ENCODE results near the gene RBM33.

DNA sequence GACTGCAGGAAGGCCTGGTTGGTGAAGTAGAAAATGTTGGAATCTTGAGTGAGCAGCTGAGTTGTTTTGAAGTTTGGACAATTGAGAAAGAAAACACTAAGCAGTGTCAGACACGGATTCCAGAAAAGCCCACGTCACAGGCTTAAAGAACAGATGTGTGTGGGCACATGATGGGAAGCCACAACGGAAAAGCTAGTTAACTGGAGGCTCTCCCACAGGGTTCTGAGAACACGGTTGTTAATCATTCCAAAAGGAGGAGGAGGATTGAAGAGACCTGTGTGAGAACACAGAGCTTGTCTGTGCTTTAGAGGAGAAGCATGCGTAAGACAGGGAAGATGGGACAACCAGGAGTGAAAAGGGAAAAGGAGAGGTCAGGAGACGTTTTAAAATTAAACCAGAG, 125.2 kb downstream of the RBM33 start:
- no peak for TF ChIP-seq NFRKB (IDR thresholded peaks at IDR 0.05)
- no peak for TF ChIP-seq FOXK2 (IDR thresholded peaks at IDR 0.05)
- TF ChIP-seq LEF1 (IDR thresholded peaks at IDR 0.05; ENCODE audit: borderline replicate concordance), result no peak
- no peak for TF ChIP-seq SUZ12 (IDR thresholded peaks at IDR 0.05)
- TF ChIP-seq SP1 (IDR thresholded peaks at IDR 0.05), result no peak
- TF ChIP-seq ELF4 (IDR thresholded peaks at IDR 0.05), result no peak
- TF ChIP-seq, protein P1, sequence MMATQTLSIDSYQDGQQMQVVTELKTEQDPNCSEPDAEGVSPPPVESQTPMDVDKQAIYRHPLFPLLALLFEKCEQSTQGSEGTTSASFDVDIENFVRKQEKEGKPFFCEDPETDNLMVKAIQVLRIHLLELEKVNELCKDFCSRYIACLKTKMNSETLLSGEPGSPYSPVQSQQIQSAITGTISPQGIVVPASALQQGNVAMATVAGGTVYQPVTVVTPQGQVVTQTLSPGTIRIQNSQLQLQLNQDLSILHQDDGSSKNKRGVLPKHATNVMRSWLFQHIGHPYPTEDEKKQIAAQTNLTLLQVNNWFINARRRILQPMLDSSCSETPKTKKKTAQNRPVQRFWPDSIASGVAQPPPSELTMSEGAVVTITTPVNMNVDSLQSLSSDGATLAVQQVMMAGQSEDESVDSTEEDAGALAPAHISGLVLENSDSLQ (IDR thresholded peaks at IDR 0.05), result no peak
- no peak for TF ChIP-seq FOXA1 (IDR thresholded peaks at IDR 0.05)
- no peak for TF ChIP-seq TARDBP (IDR thresholded peaks at IDR 0.05)
- no peak for TF ChIP-seq ARNT (IDR thresholded peaks at IDR 0.05)
- TF ChIP-seq HDGF (IDR thresholded peaks at IDR 0.05; ENCODE audit: borderline replicate concordance), result no peak
- TF ChIP-seq FOXM1 (IDR thresholded peaks at IDR 0.05; ENCODE audit: borderline replicate concordance), result no peak
- no peak for TF ChIP-seq L3MBTL2 (conservative IDR thresholded peaks at IDR 0.05)
- TF ChIP-seq BHLHE40 (IDR thresholded peaks at IDR 0.05; ENCODE audit: borderline replicate concordance), result no peak
